ENCODE measurements around the gene VWA7. TPM values are rescaled to one million over a fixed set of nuclear protein-coding genes. Genes with fewer than 3 reads are reported as not detected.

The VWA7 gene
- total and polyA plus RNA-seq, 4 donors, result 2.2 to 14.2 (median 5.7) TPM

DNA sequence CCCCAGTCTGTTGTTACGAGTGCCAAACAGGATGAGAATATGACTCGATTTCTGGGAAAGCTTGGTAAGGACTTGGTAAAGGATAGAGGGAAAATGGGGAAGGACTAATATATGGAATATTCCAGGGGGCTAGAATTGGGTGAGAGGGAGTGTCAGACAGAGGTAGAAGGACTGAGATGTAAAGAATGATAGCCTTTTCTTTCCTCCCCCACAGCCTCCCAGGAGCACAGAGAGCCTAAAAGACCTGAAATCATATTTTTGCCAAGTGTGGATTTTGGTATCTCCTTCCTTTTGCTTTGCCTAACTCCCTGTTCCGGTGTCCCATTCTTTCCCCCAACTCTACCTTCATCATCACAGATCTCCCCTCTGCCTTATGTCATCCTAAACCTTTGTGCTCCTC lies 34.2 kb downstream of the VWA7 start:
- no peak overlapping the region for H3K27ac ChIP-seq (ENCODE audit: low read depth in 1 of 2, low read length in 1 of 2)
- whole genome bisulfite sequencing, 2 donors, result 92 to 96% methylated on average over 3 of the region's 3 CpGs
- ATAC-seq (ENCODE audit: insufficient read depth, low FRiP score) (no peak), DNase-seq (no peak)
- H3K36me3 ChIP-seq (ENCODE audit: control insufficient read depth in 4 of 4, insufficient read depth in 4 of 4, low read length in 4 of 4), result peaks cover 0 to 8% (median 2%) of the 10 kb centered on the region in 4 donors
- H3K9ac ChIP-seq (ENCODE audit: insufficient read depth in 1 of 2, low read length in 2 of 2), result no peak overlapping the region
- H3K4me3 ChIP-seq, result no peak overlapping the region
- no peaks in the 10 kb centered on the region for H3K9me3 ChIP-seq (ENCODE audit: control insufficient read depth in 4 of 4, insufficient read depth in 3 of 4, low read length in 3 of 4)
- no peaks in the 10 kb centered on the region for H3K27me3 ChIP-seq (ENCODE audit: control insufficient read depth in 3 of 3, insufficient read depth in 3 of 3, low read length in 2 of 3)
- peaks cover 0 to 20% (median 8%) of the 10 kb centered on the region in 5 donors for H3K4me1 ChIP-seq (ENCODE audit: control insufficient read depth in 5 of 5, insufficient read depth in 5 of 5, low read length in 5 of 5)
- TF ChIP-seq, protein P1, sequence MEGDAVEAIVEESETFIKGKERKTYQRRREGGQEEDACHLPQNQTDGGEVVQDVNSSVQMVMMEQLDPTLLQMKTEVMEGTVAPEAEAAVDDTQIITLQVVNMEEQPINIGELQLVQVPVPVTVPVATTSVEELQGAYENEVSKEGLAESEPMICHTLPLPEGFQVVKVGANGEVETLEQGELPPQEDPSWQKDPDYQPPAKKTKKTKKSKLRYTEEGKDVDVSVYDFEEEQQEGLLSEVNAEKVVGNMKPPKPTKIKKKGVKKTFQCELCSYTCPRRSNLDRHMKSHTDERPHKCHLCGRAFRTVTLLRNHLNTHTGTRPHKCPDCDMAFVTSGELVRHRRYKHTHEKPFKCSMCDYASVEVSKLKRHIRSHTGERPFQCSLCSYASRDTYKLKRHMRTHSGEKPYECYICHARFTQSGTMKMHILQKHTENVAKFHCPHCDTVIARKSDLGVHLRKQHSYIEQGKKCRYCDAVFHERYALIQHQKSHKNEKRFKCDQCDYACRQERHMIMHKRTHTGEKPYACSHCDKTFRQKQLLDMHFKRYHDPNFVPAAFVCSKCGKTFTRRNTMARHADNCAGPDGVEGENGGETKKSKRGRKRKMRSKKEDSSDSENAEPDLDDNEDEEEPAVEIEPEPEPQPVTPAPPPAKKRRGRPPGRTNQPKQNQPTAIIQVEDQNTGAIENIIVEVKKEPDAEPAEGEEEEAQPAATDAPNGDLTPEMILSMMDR (IDR thresholded peaks at IDR 0.05; ENCODE audit: control extremely low read depth, extremely low read depth), result no peak

DNA sequence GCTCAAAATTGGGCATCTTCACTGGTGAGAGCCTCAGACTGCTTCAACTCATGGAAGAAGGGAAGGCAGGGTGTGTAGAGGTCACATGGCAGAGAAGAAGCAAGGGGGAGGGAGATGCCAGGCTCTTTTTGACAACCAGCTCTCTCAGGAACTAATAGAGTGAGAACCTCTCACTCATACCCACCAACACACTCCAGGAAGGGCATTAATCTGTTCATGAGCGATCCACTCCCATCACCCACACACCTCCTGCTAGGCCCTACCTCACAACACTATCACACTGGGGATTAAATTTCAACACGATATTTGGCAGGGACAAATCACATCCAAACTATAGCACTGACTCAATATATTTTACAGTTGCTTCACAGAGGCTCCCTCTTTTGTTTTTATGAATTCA lies 35.3 kb downstream of the VWA7 start:
- Histone ChIP-seq H3K4me3 (no peak overlapping the region), H3K27ac (ENCODE audit: low read depth in 1 of 2, low read length in 1 of 2) (no peak overlapping the region), H3K9me3 (ENCODE audit: control insufficient read depth in 4 of 4, insufficient read depth in 3 of 4, low read length in 3 of 4) (no peaks in the 10 kb centered on the region), H3K27me3 (ENCODE audit: control insufficient read depth in 3 of 3, insufficient read depth in 3 of 3, low read length in 2 of 3) (no peaks in the 10 kb centered on the region), H3K36me3 (ENCODE audit: control insufficient read depth in 4 of 4, insufficient read depth in 4 of 4, low read length in 4 of 4) (peaks cover 0 to 4% (median 0%) of the 10 kb centered on the region in 4 donors), H3K4me1 (ENCODE audit: control insufficient read depth in 5 of 5, insufficient read depth in 5 of 5, low read length in 5 of 5) (peaks cover 0 to 31% (median 14%) of the 10 kb centered on the region in 5 donors), H3K9ac (ENCODE audit: insufficient read depth in 1 of 2, low read length in 2 of 2) (no peak overlapping the region)
- TF ChIP-seq, protein P1 (IDR thresholded peaks at IDR 0.05; ENCODE audit: control extremely low read depth, extremely low read depth), result no peak
- DNase-seq (no peak), ATAC-seq (ENCODE audit: insufficient read depth, low FRiP score) (no peak)
- 90 to 93% methylated on average over 2 of the region's 2 CpGs for WGBS, 2 donors

DNA sequence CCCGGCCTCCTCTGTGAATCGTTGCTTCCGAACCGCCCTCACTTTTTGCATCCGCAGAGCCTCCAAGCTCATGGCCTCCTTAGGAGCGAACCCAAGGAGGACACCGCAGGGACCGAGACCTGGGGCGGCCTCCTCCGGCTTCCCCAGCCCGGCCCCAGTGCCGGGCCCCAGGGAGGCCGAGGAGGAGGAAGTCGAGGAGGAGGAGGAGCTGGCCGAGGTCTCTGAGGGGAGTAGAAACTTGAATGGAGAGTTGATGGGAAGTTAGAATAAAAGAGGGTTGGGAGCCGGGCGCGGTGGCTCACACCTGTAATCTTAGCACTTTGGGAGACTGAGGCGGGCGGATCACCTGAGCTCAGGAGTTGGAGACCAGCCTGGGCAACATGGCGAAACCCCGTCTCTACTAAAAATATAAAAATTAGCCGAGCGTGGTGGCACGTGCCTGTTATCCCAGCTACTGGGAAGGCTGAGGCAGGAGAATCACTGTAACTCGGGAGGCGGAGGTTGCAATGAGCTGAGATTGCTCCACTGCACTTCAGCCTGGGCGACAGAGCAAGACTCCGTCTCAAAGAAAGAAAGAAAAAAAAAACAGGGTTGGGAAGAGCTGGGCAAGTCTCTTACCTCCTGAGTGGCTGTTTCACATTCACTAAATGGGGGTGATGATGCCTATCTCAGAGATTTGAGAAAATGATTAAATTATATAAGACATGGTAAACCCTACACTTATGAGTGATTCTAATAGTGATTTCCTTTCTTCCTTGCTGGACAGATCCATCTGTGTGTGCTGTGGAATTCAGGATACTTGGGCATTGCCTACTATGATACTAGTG lies 36.5 kb downstream of the VWA7 start:
- Histone ChIP-seq H3K27ac (ENCODE audit: low read depth in 1 of 2, low read length in 1 of 2) (peak overlapping the region in 1 of 2 donors; percentile 91), H3K4me3 (peak overlapping the region; percentile 74), H3K36me3 (ENCODE audit: control insufficient read depth in 4 of 4, insufficient read depth in 4 of 4, low read length in 4 of 4) (peaks cover 0 to 4% (median 0%) of the 10 kb centered on the region in 4 donors), H3K4me1 (ENCODE audit: control insufficient read depth in 5 of 5, insufficient read depth in 5 of 5, low read length in 5 of 5) (peaks cover 0 to 36% (median 17%) of the 10 kb centered on the region in 5 donors), H3K9ac (ENCODE audit: insufficient read depth in 1 of 2, low read length in 2 of 2) (no peak overlapping the region), H3K9me3 (ENCODE audit: control insufficient read depth in 4 of 4, insufficient read depth in 3 of 4, low read length in 3 of 4) (no peaks in the 10 kb centered on the region), H3K27me3 (ENCODE audit: control insufficient read depth in 3 of 3, insufficient read depth in 3 of 3, low read length in 2 of 3) (no peaks in the 10 kb centered on the region)
- ATAC-seq (ENCODE audit: insufficient read depth, low FRiP score), result peak; percentile 8
- DNase-seq, result no peak
- WGBS, 2 donors, result 7 to 13% methylated on average over 29 of the region's 29 CpGs
- TF ChIP-seq, protein P1 (IDR thresholded peaks at IDR 0.05; ENCODE audit: control extremely low read depth, extremely low read depth), result no peak

Data from lung (tissue), 12 donors.